Measurements from ENCODE around the gene KDF1.
"Not testable (repeated sequence)": the region's sequence is repeated elsewhere in the genome, so short reads cannot be mapped to it uniquely, and the experiment has no call there.

Gene KDF1

GRCh38 chr1:26994020-26994786, 33.9 kb upstream of the KDF1 start:
- DNase-seq = peak; percentile 48

GRCh38 chr1:26993237-26994019, 33.2 kb upstream of the KDF1 start, which contains the start of gene TRNP1:
Gene TRNP1, plus strand, starts transcription at chr1:26993692. Its CDS starts 95 bp downstream, at chr1:26993787.
- DNase-seq = peak; percentile 74

GRCh38 chr1:26991310-26992116, 31.2 kb upstream of the KDF1 start:
- peak; percentile 37 for DNase-seq

- DNase-seq = not testable (repeated sequence)
Observed at GRCh38 chr1:26989403-26990109, 29.3 kb upstream of the KDF1 start.

GRCh38 chr1:26986658-26987057, 26.4 kb upstream of the KDF1 start:
- DNase-seq = no peak

GRCh38 chr1:26984291-26984690, 24.0 kb upstream of the KDF1 start:
- no peak for DNase-seq

- no peak for DNase-seq
Observed at GRCh38 chr1:26983863-26984262, 23.6 kb upstream of the KDF1 start.

- DNase-seq = no peak
Observed at GRCh38 chr1:26981146-26981846, 21.0 kb upstream of the KDF1 start.

GRCh38 chr1:26978901-26979300, 18.6 kb upstream of the KDF1 start:
- no peak for DNase-seq

- no peak for DNase-seq
Observed at GRCh38 chr1:26976621-26977510, 16.6 kb upstream of the KDF1 start.

- no peak for DNase-seq
Observed at GRCh38 chr1:26972821-26973220, 12.6 kb upstream of the KDF1 start.

GRCh38 chr1:26972390-26972789, 12.1 kb upstream of the KDF1 start:
- DNase-seq = no peak

GRCh38 chr1:26971590-26971989, 11.3 kb upstream of the KDF1 start:
- DNase-seq = no peak

GRCh38 chr1:26970810-26971209, 10.5 kb upstream of the KDF1 start:
- DNase-seq = no peak

- no peak for DNase-seq
Observed at GRCh38 chr1:26965628-26966027, 5.4 kb upstream of the KDF1 start.

GRCh38 chr1:26965213-26965612, 4.9 kb upstream of the KDF1 start:
- no peak for DNase-seq

- DNase-seq = no peak
Observed at GRCh38 chr1:26961826-26962225, 1.6 kb upstream of the KDF1 start.

GRCh38 chr1:26960625-26960966, 328 bp upstream of the KDF1 start:
- no peak for DNase-seq

- DNase-seq = no peak
Observed at GRCh38 chr1:26959270-26959669, 998 bp downstream of the KDF1 start.

- no peak for DNase-seq
Observed at GRCh38 chr1:26957306-26957705, 3.0 kb downstream of the KDF1 start.

- DNase-seq = no peak
Observed at GRCh38 chr1:26956321-26956720, 3.9 kb downstream of the KDF1 start.

All from activated naive CD4-positive, alpha-beta T cell treated with anti-CD3 and anti-CD28 coated beads, Interleukin-2, amount 50 U/mL, for 16 hours (primary cell).